ENCODE measurements around the gene ZNF710. TPM values are rescaled to one million over a fixed set of nuclear protein-coding genes. Genes with fewer than 3 reads are reported as not detected.

ZNF710 gene, protein sequence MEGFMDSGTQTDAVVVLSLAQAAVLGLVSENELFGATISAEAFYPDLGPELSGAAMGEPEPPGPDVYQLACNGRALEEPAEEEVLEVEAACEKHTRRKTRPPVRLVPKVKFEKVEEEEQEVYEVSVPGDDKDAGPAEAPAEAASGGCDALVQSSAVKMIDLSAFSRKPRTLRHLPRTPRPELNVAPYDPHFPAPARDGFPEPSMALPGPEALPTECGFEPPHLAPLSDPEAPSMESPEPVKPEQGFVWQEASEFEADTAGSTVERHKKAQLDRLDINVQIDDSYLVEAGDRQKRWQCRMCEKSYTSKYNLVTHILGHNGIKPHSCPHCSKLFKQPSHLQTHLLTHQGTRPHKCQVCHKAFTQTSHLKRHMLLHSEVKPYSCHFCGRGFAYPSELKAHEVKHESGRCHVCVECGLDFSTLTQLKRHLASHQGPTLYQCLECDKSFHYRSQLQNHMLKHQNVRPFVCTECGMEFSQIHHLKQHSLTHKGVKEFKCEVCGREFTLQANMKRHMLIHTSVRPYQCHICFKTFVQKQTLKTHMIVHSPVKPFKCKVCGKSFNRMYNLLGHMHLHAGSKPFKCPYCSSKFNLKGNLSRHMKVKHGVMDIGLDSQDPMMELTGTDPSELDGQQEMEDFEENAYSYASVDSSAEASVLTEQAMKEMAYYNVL
- total RNA-seq: 22.8 and 28.2 TPM in 2 replicates

DNA sequence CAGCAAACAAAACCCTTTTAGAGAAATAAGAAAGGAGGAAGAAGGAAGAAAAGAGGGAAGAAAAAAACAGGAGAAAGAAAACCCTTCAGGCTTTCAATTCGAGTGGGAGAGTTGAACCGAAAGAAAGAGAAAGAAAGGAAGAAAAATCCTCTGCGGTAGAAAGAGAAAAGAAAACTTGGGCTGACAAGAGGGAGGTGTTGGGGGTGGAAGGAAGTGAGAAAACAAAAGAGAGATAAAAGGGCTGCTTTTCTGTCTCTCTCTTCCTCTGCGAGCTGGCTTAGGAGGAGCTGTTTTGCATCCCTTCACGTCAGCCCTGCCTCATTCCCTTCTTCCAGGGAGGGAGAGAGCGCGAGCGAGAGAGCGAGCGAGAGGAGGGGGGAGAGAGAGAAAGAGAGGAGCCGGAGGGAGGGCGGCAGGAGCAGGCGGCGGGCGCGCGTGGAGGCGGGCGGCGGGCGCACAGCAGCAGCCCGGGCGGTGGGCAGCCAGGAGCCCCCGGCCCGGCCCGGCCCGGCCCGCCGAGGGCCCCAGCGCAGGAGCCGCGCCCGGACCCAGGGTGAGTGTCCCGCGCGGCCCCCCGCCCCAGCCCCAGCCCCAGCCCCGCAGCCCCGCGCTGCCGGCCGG lies at the start of gene ZNF710:
ZNF710 (plus strand) TSS at position 263 of the 621 bp plus-strand sequence. CDS start 65,814 bp downstream, outside the sequence.

DNA sequence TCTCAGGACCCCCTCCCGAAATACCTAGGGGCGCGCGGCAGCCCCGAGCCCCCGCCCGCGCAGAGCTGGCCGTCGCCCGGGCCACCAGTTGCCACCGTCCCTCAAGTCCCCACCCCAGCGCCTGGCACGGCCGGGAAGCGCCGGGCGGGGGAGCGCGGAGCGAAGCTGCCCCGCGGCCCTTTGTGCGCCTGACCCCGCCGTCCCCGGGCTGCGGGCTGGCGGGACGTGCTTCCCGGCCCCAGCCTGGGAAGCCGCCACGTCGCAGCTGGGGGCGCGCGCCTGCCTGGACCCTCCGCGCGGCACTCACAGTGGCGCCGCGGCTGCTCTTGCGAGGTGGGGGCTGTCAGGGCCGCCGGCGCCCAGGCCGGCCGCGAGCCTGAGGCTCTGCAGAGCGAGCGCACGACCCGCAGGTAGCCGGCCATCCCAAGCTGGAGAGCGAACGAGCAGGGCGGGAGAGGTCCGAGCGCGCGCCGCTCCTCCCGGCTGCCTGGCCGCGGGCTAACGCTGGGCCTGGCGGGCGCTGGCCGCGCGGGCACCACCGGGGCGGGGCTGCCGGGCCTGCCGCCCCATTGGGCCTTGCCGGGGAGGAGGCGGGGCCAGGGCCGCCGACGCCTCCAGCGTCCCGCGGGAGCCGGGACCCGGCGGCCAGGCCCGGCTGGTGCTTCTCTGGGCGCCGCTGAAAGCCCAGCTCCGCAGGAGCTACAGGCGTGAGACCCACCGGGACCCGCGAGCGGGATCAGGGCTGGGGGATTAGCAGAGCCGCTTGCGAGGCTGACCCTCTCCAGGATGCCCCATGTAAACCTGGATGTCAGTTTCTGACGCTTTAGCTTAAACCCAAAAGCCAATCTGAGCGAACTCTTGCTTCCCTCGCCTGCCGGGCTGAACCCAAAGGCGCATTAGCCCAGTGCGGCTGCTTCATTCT lies 101.1 kb downstream of the ZNF710 start, which contains the start of gene IDH2:
IDH2 (minus strand) TSS at position 500 of the 922 bp plus-strand sequence; CDS start at position 422, 78 bp downstream.

Small RNA genes lying within 50 kb of the gene (small RNA-seq; reads per million reads assigned to genes)
- gene MIR3174: 3.7 reads per million, percentile 88 among the genes with 10 or more reads in this experiment
- gene RF00066: not detected

Other genes starting within 250 kb of the ZNF710 start
- gene MESP2, start 225.0 kb upstream of the ZNF710 start, total RNA-seq: 0.39 and 0.54 TPM in 2 replicates
- 4.3 and 32.2 TPM in 2 replicates for gene ANPEP, start 186.5 kb upstream of the ZNF710 start, total RNA-seq
- gene AP3S2, start 107.3 kb upstream of the ZNF710 start, total RNA-seq: 34.9 and 61.2 TPM in 2 replicates
- gene ARPIN, start 88.4 kb upstream of the ZNF710 start, total RNA-seq: 10.7 and 11.4 TPM in 2 replicates
- 164 and 219 TPM in 2 replicates for gene IDH2, start 101.1 kb downstream of the ZNF710 start, total RNA-seq
- gene SEMA4B, start 200.0 kb downstream of the ZNF710 start, total RNA-seq: 31.0 and 59.7 TPM in 2 replicates
- gene CIB1, start 232.6 kb downstream of the ZNF710 start, total RNA-seq: 16.8 and 17.3 TPM in 2 replicates
- gene GDPGP1, start 232.9 kb downstream of the ZNF710 start, total RNA-seq: 3.8 and 5.9 TPM in 2 replicates
- not detected in 2 replicates for gene TTLL13, start 248.2 kb downstream of the ZNF710 start, total RNA-seq